RKO (cell line): Measurements from ENCODE around the gene GNAT2.
"Not testable (repeated sequence)": the region's sequence is repeated elsewhere in the genome, so short reads cannot be mapped to it uniquely, and the experiment has no call there.

Experiments used
- DNase-seq: peaks from one replicate; pipeline ENCODE4 v3.0.0-alpha.2; 2016; ENCODE audit warnings: low spot score

GNAT2 gene

DNA sequence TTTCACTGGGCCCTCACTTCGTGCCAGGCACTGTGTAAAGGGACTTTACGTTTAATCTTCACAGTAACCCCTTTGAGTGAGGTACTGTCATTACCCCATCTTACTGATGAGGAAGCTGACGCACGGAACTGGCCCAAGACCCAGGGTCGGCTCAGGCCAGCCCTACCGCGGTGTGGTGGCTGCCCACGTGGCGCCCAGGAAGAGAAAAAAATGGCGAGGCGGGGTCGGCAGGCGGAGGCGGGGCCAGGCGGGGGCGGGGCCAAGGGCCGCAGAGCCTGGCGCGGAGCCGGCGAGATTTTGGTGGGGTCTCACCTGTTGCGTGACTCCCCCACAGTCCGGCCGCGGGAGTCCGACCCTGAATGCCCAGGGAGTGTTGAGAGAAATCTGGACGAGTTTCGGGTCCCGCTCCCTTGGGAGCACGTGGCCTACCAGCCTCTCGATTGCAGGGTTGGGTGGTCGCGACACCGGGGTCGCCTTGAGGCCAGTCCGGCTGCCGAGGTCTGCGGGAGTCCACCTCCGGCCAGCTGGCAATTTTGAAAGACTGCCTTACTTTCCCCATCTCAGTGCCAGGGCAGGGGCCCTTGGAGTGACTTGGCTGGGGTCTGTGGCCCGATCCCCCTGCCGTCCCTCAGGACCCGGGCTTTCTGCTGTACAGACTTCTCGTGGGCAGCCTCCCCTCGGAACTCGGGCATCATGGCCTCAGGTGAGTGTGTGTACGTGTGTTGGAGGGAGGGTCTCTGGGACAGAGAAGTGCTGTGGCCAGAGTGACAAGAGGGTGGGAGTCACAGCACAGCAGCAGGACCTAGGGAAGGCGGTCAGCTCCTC, at the start of gene GNAT2, which contains the start of gene AMPD2:
TSS of gene GNAT2 (minus strand) at position 41 of the 825 bp plus-strand sequence. CDS start 6,746 bp downstream, outside the sequence.
TSS of gene AMPD2 (plus strand) at position 262 of the 825 bp plus-strand sequence. CDS start 1,339 bp downstream, outside the sequence.
- DNase-seq, result peak; percentile 92

DNA sequence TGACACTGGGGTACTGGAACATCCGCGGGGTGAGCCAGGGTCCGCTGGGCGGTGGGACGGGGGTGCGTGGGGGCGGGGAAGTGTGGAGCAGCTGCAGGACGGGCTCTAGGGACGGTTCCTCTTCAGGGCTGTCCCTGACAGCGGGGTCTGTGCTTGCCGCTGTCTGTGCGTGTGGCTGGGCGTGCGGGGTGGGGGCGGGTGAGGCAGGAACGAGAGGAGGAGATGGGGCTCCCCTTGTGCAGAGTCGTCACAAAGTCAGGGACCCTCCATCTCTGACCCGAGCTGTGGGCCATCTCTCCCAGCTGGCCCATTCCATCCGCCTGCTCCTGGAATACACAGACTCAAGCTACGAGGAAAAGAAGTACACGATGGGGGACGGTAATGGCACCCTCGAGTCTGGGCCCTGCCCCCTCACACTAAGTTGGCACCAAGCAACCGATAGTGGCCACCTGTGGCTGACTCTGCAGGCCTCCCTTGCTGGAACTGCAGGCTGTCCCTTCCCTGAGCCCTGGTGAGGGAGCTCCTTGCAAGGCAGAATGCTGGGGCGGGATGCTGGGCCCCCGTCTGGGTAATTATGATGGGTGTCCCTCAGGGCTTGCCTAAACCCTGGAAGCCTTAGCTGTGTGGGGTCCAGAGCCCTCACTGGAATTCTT, 48.8 kb upstream of the GNAT2 start:
- DNase-seq, result no peak

- no peak for DNase-seq
Observed at GRCh38 chr1:109667452-109668122, 48.2 kb upstream of the GNAT2 start, which contains the start of gene GSTM2. Gene GSTM2 (plus strand): TSS chr1:109668057. CDS start chr1:109668116, 59 bp downstream.

DNA sequence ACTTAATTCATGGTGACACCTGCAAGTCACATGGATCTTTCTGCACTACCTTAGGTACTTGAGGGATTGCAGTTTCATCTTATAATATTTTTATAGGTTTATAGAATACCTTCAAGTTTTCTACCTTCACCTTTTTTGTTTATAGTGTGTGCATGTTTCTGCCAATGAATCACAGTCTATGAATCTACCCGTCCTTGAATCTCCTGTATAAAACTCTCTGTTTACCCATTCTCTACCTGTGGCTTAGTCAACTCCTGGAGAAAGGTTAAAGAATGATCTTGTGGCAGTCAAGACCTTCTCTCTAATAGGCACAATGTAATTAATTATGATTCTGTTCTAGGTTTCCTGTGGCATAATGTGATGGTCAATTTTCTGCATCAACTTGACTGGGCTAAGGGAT, 45.3 kb upstream of the GNAT2 start:
- DNase-seq, result no peak

DNA sequence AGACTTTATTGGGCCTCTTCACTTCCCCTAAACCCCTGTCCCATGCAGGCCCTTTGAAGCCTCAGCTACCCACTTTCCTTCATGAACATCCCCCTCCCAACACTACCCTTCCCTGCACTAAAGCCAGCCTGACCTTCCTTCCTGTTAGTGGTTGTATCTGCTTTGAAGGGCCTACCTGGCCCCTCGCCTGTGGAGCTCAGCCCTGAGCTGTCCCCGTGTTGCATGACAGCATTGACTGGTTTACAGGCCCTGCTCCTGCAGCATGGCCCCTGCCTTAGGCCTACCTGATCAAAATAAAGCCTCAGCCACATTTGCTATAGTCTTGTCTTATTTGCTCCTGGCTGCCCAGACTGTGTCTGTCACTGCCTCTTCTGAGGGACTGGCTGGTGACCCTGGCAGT, 42.0 kb upstream of the GNAT2 start:
- DNase-seq, result no peak

DNA sequence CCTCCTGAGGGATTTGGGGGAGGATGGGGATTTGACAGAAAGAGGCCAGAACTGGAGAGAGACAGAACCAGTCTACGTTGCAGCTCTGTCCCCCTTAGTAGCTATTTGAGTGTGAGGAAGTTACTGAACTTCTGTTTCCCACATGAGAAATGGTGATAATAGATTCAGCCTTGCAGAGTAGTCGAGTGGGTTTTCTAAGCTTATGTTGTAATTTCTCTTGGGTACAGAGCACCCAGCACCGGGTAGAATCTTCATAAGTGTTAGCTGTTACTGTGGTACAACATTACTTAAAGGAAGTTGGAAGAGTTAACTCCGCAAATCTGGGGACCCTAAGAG, 41.2 kb upstream of the GNAT2 start:
- not testable (repeated sequence) for DNase-seq

DNA sequence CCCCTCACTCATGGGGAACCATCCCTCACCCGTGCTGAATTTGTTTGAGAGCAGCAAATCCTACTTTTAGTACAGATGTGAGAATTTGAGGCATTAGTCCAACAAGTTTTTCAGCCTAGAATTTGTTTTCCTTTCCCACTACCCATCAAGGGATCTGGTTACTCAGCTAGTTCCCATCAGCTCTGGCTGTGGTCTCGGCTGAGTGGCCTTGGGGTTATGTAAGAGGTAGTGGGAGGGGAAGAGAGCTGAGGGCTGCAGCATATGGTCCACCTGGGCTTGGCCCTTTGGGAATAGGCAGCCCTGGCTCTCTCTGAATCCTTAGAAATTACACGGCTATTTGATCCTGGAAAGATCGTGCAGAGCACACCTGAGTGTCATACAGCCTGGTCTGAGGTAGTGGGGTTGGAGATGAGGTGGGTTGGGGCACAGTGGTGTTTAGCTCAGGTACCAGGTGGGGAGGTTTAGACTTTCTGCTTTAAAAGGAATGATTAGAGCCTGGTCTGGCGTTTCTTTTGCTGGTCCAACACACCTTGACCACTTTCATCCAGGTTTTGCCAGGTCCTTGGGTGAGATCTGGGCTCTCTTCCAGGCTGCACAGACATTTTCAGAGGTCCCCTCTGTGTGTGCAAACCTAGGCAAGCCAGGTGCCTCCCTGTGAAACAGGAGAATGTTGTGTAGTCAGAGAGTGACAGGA, 40.7 kb upstream of the GNAT2 start:
- DNase-seq, result no peak

DNA sequence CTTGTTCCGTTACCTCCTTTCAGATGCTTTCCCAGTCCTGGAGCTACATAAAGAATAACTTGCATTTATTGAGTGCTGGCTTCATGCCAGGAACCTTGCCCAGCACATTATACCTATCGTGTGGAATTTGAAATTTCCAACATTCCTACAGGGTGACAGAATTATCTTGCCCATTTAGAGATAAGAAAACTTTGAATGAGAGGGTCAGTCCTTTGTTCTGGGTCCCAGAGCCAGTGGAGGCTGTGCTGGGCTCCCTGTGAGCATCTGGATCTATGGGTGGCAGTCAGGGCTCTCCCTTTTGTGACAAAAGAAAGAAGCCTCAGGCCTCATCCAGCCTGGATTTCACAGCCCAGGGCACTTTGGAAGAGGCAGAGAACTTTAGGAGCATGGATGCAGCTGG, 39.7 kb upstream of the GNAT2 start:
- DNase-seq, result no peak

DNA sequence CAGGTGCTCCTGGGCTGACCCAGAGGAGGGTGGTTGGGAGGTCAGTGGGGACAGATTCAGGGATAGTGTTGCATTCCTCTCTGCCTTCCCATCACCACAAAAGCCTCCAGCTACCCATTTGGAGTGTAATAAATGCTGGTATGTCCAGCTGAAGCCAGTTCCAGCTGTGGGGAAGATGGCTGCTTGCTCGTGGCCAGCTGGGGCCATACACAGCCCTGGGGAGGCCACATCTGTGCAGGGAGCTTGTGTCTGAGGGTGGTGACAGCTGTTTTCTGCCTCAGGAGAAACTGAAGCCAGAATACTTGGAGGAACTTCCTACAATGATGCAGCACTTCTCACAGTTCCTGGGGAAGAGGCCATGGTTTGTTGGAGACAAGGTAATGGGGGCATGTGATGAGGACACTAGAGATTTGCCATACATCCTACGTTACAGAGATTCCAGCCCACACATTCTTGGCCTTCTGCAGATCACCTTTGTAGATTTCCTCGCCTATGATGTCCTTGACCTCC, 39.2 kb upstream of the GNAT2 start:
- DNase-seq, result no peak

DNA sequence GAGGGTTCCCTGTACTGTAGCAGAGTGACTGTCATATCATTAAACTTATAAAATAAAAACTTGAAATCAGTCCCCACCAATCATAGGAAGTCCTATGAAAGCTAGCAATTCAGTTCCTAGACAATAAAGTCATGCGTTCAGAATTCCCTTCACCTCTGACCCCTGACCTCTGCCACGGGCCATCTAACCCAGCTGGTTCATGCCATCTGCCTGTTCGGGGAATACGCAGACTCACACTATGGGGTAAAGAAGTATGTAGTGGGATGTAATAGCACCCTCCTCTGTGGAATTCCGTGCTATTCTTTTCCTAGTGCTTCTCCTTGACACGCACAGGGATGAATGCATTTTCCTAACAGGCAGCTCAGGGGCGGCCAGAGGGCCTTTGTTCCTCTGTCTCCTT, 38.6 kb upstream of the GNAT2 start:
- DNase-seq, result no peak

- DNase-seq, result no peak
Observed at GRCh38 chr1:109657395-109657794, 38.0 kb upstream of the GNAT2 start.

GRCh38 chr1:109655615-109656519, 36.5 kb upstream of the GNAT2 start, which contains the start of gene GSTM4:
Gene GSTM4 (plus strand): TSS chr1:109656099. CDS start chr1:109656390, 291 bp downstream.
- peak; percentile 74 for DNase-seq

- no peak for DNase-seq
Observed at GRCh38 chr1:109654519-109654918, 35.1 kb upstream of the GNAT2 start.

- DNase-seq, result no peak
Observed at GRCh38 chr1:109653306-109653705, 33.9 kb upstream of the GNAT2 start.

DNA sequence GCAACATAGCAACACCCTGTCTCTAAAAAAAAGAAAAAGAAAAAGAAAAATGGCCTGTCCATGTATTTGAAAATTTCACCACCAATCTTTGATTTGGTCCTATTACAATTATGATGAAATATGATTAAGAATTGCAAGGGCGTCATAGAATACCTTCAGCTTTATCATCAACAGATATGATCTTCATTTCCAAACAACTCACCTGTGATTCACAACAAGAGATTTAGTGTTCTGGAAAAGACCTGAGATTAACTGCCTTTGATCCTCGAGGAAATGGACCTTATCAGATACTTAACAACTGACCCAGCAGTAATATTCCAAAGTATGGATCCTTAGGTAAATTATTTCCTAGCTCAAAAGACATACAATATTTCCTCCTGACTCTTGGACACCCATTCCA, 33.0 kb upstream of the GNAT2 start:
- no peak for DNase-seq

- no peak for DNase-seq
Observed at GRCh38 chr1:109650609-109651008, 31.2 kb upstream of the GNAT2 start.

- DNase-seq, result peak; percentile 59
Observed at GRCh38 chr1:109649491-109649914, 30.1 kb upstream of the GNAT2 start.

GRCh38 chr1:109644670-109645069, 25.3 kb upstream of the GNAT2 start:
- DNase-seq, result no peak

- peak; percentile 79 for DNase-seq
Observed at GRCh38 chr1:109643385-109644230, 24.2 kb upstream of the GNAT2 start.

DNA sequence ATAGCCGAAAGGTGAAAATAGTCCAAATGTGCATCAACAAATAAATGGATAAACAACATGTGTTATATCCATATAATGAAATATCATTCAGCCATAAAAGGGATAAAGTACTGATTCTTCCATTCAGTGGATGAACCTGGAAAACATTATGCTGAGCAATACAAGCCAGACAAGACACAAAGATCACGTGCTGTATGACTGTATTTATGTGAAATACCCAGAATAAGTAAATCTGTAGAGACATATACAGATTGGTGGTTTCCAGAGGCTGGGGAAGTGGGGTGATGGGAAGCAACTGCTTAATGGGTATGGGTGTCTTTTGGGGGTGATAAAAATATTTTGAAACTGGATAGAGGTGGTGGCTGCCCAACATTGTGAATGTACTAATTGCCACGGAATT, 23.2 kb upstream of the GNAT2 start:
- no peak for DNase-seq
